Measurements from ENCODE around the gene FAM120B. TPM values are rescaled to one million over a fixed set of nuclear protein-coding genes. Genes with fewer than 3 reads are reported as not detected.
"Not testable (repeated sequence)": the region's sequence is repeated elsewhere in the genome, so short reads cannot be mapped to it uniquely, and the experiment has no call there.

The FAM120B gene
- polyA plus RNA-seq, 1 donor from 2014 or later = 24.5 TPM

DNA sequence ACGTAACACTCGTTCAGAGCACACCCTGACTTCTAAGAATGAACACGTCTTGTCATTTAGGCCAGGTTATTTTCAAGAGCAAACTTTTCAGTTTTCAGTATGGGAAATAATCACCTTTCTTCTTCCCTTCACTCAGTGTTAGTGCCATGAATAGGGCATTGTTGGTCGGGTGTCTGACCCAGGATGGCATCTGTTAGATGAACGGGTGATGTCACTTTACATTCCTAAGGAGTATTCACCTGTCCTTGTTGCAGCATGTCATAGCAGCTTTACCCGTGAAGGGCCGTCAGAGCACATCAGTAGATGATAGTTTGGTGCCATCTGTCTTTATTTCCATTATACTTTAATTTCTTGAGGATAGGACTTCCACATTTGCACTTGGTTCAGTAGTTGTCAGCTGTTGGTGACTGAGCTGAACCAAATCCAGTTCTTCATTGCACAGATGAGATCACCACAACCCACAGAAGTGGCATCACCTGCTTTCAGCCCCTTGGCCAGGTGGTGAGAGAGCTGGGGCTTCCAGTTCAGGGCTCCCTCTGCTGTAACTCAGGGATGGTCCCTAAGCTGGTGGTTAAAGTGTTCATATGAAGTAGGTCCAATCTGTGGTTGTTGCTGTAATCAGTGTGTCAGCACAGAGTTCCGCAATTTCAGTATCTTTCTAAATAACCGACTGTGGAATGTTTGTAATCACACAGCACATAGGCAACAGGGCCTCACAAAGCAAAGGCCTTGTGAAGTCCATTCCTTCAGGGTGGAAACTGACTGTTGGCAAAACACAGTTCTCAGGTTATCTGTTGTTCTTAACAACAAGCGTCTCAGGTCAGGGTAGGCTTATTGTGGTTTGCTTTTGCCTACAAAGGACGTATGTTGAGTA, 68.2 kb downstream of the FAM120B start:
- Mint-ChIP-seq H3K36me3 (peaks cover 12% of the 10 kb centered on the region), H3K27me3 (no peaks in the 10 kb centered on the region), H3K27ac (peak overlapping the region in 1 of 3 donors; percentile 35), H3K4me1 (peaks cover 6 to 20% (median 12%) of the 10 kb centered on the region in 3 donors), H3K4me3 (no peak overlapping the region), H3K9me3 (peaks cover 0 to 3% (median 0%) of the 10 kb centered on the region in 3 donors)

DNA sequence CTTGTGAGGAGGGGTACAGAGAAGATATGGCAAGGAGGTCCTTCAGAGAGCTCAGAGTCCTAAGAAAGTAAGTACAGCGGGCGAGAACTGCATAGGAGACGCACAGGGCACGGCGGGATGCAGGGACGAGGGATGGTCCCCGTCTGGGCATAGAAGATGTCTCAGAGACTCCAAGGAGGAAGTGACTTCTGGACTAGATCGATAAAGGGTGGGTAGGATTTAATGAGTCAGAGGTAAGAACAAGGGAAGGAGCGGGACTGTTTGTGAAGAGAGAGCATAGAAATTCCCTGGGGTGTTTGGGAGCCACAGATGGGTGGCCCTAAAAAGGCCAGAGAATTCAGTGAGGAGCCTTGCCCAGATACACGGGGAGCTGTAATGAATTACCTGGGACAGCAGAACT, 69.1 kb downstream of the FAM120B start:
- H3K4me1 Mint-ChIP-seq = peaks cover 6 to 18% (median 13%) of the 10 kb centered on the region in 3 donors
- H3K4me3 Mint-ChIP-seq = no peak overlapping the region
- no peaks in the 10 kb centered on the region for H3K27me3 Mint-ChIP-seq
- peak overlapping the region in 1 of 3 donors; percentile 35 for H3K27ac Mint-ChIP-seq
- peaks cover 0 to 3% (median 0%) of the 10 kb centered on the region in 3 donors for H3K9me3 Mint-ChIP-seq
- H3K36me3 Mint-ChIP-seq = peaks cover 13% of the 10 kb centered on the region

DNA sequence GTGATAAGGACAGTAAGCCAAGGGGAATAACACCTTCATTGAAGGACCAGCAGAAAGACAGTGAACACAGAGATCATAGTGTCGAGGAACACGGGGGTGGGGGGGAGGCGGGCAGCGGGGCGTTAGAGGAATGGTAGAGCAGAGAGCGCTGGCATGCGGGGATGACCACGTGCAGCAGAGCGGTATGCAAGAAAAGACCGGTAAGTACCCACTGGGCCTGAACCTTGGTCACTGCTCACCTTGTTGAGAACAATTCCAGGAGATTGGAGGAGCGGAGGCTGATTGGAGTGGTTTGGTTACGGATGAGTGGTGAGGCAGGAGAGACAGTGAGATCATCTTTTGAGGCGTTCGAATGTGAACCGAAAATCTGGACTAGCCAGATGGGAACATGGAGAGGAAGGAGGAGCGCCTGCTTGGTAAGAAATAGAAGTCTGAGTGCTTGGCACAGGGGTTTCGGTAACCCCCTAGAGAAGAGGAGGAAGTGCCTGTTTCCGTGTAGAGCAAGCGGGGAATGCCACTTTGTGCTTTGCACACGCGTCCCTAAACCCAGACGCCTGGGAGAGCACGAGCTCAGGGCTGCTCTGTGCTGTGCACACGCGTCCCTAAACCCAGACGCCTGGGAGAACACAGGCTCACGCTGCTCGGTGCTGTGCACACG, 70.0 kb downstream of the FAM120B start:
- Mint-ChIP-seq H3K36me3 (peaks cover 12% of the 10 kb centered on the region), H3K27me3 (no peaks in the 10 kb centered on the region), H3K4me3 (peak overlapping the region in 1 of 4 donors; percentile 65), H3K9me3 (peaks cover 0 to 3% (median 0%) of the 10 kb centered on the region in 3 donors), H3K4me1 (peaks cover 6 to 16% (median 13%) of the 10 kb centered on the region in 3 donors), H3K27ac (no peak overlapping the region)

DNA sequence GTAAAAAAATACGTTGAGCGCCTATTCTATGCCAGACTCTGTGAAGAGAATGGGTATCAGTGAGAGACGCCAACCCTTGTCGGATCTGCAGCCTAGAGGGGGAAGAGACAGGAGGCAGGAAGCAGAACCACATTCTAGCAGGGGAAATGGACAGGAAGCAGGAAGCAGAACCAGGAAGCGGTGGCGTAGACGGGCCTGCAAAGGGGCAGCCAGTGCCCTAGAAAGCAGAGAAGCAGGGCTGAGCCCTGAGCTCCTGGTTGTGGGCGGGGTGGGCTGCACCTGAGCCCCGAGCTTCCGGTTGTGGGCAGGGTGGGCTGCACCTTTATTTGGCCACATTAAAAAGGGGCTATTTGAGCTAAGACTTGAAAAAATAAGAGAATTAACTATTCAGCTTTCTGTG, 71.9 kb downstream of the FAM120B start:
- peaks cover 10% of the 10 kb centered on the region for H3K36me3 Mint-ChIP-seq

DNA sequence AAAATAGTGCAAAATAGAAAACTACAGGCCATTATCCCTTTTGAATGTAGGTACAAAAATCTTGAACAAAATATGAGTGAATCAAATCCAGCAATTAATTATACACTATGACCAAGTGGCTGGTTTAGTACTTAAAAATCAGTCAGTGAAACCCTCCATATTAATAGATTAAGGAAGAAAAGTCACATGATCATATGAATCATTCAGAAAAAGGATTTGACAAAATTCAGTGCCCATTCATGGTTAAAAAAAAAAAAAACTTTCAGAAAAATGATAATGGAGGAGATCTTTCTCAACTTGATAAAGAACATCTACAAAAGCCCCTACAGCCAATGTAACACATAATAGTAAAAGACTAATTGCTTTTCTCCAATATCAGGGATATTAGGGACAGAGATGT, 75.0 kb downstream of the FAM120B start:
- no peak overlapping the region for H3K27ac Mint-ChIP-seq
- H3K27me3 Mint-ChIP-seq = no peaks in the 10 kb centered on the region
- H3K4me1 Mint-ChIP-seq = peaks cover 6 to 7% (median 7%) of the 10 kb centered on the region in 3 donors
- peaks cover 5% of the 10 kb centered on the region for H3K36me3 Mint-ChIP-seq
- no peaks in the 10 kb centered on the region for H3K9me3 Mint-ChIP-seq
- H3K4me3 Mint-ChIP-seq = no peak overlapping the region

More for the DNA sequence above, 71.9 kb downstream of the FAM120B start:
- Mint-ChIP-seq H3K9me3 (peaks cover 0 to 3% (median 0%) of the 10 kb centered on the region in 3 donors), H3K4me1 (peaks cover 6 to 17% (median 13%) of the 10 kb centered on the region in 3 donors), H3K27me3 (no peaks in the 10 kb centered on the region), H3K4me3 (peak overlapping the region in 1 of 4 donors; percentile 6), H3K27ac (peak overlapping the region in 2 of 3 donors; percentile 8 to 86)

DNA sequence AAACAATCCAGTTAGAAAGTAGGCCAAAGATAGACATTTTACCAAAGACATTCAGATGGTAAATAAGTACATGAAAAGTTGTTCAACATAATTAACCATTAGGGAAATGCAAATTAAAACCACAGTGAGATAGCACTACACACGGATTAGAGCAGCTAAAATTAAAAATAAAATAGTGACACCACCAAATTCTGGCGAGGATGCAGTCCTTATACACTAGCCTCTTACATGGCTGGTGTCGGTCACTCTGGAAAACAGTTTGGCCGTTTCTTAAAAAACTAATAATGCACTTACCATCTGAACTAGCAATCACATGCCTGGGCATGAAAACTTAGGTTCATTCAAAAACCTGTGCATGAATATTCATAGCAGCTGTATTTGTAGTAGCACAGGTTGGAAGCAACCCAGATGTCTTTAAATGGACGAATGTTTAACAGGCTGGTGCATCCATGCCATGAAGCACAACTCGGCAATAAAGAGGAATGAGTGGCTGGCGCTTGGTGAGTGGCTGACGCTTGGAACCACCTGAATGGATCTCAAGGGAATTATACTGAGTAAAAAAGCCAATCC, 77.0 kb downstream of the FAM120B start:
- no peak overlapping the region for H3K4me3 Mint-ChIP-seq

DNA sequence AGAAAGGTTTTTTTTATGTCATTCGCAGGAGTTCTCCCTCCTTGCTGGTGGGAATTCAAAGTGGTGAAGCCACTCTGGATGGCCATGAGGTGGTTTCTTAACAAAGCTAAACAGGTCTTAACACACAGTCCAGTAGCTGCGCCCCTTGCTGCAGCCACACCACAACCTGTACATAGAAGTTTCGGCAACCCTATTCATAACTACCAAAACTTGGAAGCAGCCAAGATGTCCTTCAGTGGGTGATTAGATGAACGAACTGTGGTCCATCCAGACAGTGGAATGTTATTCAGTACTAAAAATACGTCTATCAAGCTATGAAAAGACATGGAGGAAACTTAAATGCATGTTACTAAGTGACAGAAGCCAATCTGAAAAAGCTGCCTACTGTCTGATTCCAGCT, 78.9 kb downstream of the FAM120B start:
- Mint-ChIP-seq H3K9me3 (no peaks in the 10 kb centered on the region), H3K4me1 (peaks cover 0 to 2% (median 0%) of the 10 kb centered on the region in 3 donors), H3K27me3 (no peaks in the 10 kb centered on the region), H3K4me3 (no peak overlapping the region), H3K27ac (no peak overlapping the region), H3K36me3 (peaks cover 4% of the 10 kb centered on the region)

More for the DNA sequence above, 77.0 kb downstream of the FAM120B start:
- H3K9me3 Mint-ChIP-seq = no peaks in the 10 kb centered on the region
- peaks cover 5% of the 10 kb centered on the region for H3K36me3 Mint-ChIP-seq
- H3K27me3 Mint-ChIP-seq = no peaks in the 10 kb centered on the region
- no peak overlapping the region for H3K27ac Mint-ChIP-seq
- H3K4me1 Mint-ChIP-seq = peaks cover 1 to 3% (median 2%) of the 10 kb centered on the region in 3 donors

DNA sequence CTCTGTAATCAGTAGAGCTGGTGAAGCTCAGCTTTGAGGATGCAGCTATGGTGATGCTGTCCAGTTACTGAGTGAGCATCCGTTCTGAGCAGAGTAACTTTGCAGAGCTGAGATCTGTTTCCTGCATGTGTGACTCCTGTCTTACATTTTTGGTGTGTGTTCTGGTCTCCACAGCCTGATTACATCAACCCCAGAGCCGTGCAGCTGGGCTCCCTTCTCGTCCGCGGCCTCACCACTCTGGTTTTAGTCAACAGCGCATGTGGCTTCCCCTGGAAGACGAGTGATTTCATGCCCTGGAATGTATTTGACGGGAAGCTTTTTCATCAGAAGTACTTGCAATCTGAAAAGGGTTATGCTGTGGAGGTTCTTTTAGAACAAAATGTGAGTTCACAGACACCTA, 81.6 kb downstream of the FAM120B start:
- no peaks in the 10 kb centered on the region for H3K9me3 Mint-ChIP-seq
- H3K27me3 Mint-ChIP-seq = no peaks in the 10 kb centered on the region
- H3K4me1 Mint-ChIP-seq = no peaks in the 10 kb centered on the region
- no peak overlapping the region for H3K4me3 Mint-ChIP-seq
- peak overlapping the region in 1 of 3 donors; percentile 47 for H3K27ac Mint-ChIP-seq
- peaks cover 8% of the 10 kb centered on the region for H3K36me3 Mint-ChIP-seq

DNA sequence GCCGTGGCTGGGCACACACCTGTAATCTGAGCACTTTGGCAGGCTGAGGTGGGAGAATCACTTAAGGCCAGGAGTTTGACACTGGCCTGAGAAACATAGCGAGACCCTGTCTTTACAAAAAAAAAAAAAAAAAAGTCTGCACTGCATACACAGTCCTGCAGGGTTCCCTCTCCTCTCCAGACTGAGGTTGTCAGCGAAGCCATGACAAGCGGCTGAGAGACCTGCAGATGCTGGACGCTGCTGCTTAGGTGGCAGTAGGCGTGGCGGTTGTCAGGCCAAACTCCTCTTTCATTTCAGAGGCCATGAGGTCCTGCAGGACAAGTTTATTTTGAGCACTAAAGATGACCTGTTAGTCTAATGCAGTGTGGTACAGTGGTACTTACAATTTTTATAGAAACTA, 86.5 kb downstream of the FAM120B start:
- peaks cover 11% of the 10 kb centered on the region for H3K36me3 Mint-ChIP-seq
- no peak overlapping the region for H3K4me3 Mint-ChIP-seq
- H3K27ac Mint-ChIP-seq = no peak overlapping the region
- H3K9me3 Mint-ChIP-seq = no peaks in the 10 kb centered on the region
- no peaks in the 10 kb centered on the region for H3K4me1 Mint-ChIP-seq
- no peaks in the 10 kb centered on the region for H3K27me3 Mint-ChIP-seq

DNA sequence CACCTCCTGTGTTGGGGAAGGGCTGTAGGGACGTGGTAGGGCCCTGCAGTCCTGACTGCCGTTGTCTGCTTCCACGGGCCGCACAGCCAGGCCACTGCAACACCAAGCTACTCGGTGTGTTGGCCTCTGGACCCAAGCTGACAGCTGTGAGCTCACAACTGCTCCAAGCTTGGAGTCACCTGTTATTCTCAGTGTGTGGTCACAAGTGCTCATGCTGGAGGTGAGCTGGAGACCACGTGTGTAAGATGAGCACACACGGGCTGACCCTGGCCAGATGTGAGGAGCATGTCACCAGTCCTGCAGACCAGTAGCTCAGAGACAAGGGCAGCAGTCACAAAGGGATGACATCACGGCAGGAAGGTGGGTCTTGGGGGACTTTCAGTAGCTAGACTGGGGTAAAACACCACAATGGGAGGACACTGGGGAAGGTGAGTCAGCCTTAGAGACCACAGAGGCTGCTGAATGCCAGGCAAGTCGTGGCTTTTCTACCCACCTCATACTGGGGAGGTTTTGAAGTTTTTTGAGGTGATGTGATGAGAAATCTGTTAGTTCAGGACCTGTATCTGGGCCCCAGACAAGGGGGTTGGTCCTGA, 87.3 kb downstream of the FAM120B start:
- H3K9me3 Mint-ChIP-seq = no peaks in the 10 kb centered on the region
- no peak overlapping the region for H3K4me3 Mint-ChIP-seq
- peaks cover 11% of the 10 kb centered on the region for H3K36me3 Mint-ChIP-seq
- H3K27me3 Mint-ChIP-seq = no peaks in the 10 kb centered on the region
- H3K4me1 Mint-ChIP-seq = no peaks in the 10 kb centered on the region
- H3K27ac Mint-ChIP-seq = no peak overlapping the region

DNA sequence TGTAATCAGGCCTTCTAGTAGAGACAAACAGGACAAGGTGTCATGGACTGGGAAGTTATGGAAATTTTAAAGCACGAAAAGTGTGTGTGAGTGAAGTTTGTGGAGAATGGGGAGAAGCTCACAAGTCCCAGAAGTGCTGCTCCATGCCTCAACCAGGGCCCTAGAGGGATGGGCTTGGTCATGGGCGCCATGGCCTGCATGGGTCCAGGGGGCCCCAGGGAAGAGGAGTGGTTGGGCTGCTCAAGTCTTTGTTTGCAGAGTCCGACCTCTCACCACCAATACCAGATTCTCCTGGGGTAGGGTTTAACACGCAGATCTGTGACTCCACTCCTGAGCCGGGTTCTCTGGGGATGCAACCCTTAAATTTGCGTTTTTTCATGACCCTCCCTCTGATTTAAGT, 88.4 kb downstream of the FAM120B start:
- no peaks in the 10 kb centered on the region for H3K9me3 Mint-ChIP-seq
- H3K36me3 Mint-ChIP-seq = peaks cover 11% of the 10 kb centered on the region
- no peaks in the 10 kb centered on the region for H3K27me3 Mint-ChIP-seq
- no peak overlapping the region for H3K4me3 Mint-ChIP-seq
- H3K4me1 Mint-ChIP-seq = no peaks in the 10 kb centered on the region
- H3K27ac Mint-ChIP-seq = peak overlapping the region in 1 of 3 donors; percentile 79

DNA sequence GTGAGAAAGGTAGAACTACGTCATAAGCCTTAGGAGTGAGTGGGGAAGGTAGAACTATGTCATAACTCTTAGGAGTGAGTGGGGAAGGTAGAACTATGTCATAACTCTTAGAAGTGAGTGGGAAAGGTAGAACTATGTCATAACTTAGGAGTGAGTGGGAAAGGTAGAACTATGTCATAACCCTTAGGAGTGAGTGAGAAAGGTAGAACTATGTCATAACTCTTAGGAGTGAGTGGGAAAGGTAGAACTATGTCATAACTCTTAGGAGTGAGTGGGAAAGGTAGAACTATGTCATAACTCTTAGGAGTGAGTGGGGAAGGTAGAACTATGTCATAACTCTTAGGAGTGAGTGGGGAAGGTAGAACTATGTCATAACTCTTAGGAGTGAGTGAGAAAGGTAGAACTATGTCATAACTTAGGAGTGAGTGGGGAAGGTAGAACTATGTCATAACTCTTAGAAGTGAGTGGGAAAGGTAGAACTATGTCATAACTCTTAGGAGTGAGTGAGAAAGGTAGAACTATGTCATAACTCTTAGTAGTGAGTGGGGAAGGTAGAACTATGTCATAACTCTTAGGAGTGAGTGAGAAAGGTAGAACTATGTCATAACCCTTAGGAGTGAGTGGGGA, 92.3 kb downstream of the FAM120B start:
- H3K36me3 Mint-ChIP-seq, H3K4me3 Mint-ChIP-seq, H3K4me1 Mint-ChIP-seq, H3K27me3 Mint-ChIP-seq, H3K9me3 Mint-ChIP-seq, H3K27ac Mint-ChIP-seq: not testable (repeated sequence)

DNA sequence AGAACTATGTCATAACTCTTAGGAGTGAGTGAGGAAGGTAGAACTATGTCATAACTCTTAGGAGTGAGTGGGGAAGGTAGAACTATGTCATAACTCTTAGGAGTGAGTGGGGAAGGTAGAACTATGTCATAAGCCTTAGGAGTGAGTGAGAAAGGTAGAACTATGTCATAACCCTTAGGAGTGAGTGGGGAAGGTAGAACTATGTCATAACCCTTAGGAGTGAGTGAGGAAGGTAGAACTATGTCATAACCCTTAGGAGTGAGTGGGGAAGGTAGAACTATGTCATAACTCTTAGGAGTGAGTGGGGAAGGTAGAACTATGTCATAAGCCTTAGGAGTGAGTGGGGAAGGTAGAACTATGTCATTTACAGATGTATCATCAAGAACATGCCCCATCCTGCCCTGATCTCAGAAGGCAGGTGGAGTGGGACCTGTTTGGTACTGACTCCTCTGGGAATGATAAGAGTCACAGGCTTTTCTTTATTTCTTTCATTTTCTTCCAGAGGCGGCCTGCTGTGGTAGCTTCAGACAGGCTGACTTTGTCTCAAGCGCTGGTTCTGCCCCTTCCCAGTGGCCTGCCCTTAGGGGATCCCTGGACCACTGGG, 93.5 kb downstream of the FAM120B start:
- H3K9me3 Mint-ChIP-seq, H3K27me3 Mint-ChIP-seq, H3K4me3 Mint-ChIP-seq, H3K4me1 Mint-ChIP-seq, H3K27ac Mint-ChIP-seq: not testable (repeated sequence)
- H3K36me3 Mint-ChIP-seq = peaks cover 11% of the 10 kb centered on the region

DNA sequence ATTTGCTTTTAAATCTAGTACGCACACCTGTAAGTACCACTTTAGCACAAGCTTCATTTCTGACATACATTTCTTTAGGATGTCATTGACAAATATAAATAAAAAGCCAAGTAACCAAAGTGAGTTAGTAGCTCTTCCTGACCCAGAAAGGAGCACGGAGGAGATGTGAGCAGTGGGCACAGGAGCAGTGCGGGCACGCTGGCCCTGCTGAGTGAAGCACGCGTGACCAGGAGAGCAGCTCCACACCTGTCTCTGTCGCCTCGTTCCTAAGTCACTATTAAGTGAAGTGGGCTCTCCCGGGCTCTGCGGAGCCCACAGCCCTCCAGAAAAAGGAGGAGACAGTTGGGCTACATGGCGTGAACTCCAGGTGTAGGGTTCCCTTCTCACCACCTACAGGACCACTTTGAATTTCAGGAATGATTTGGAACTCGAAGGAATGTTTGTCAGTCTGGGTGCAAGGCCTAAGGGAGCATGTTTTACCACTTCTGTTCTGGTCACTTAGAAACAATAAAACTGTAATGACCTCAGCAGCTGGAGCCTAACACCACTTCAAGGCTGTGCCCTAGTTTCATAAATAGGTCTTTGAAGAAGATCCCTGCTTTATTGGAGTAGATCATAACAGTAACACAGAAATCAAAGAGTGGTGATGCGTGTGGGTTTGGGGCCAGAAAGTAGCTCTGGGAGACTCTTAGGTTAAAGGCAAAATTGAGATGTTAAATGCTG, 95.9 kb downstream of the FAM120B start:
- H3K27ac Mint-ChIP-seq = no peak overlapping the region
- no peaks in the 10 kb centered on the region for H3K9me3 Mint-ChIP-seq
- H3K36me3 Mint-ChIP-seq = peaks cover 30% of the 10 kb centered on the region
- no peak overlapping the region for H3K4me3 Mint-ChIP-seq
- no peaks in the 10 kb centered on the region for H3K4me1 Mint-ChIP-seq
- H3K27me3 Mint-ChIP-seq = no peaks in the 10 kb centered on the region
